HepG2 (cell line): Measurements from ENCODE around the gene ADAM8. TPM values are rescaled to one million over a fixed set of nuclear protein-coding genes. Genes with fewer than 3 reads are reported as not detected.

ENCODE experiments used
- ATAC-seq: fragments of 200-7000 bp; cut with Tn5 transposase; 3 replicates; pipeline ENCODE4 v1.9.1; 2020; ENCODE audit warnings: mild to moderate bottlenecking, moderate library complexity
- BruUV-seq: library from RNA; stranded (reverse); fragments of 400-500 nt; replicated peaks from 2 replicates; lab custom pipeline; 2021; lab: Mats Ljungman, UMichigan
- CTCF ChIA-PET: fragments of 300-600 bp; formaldehyde crosslinking; extraction: SDS; loops from one replicate; lab custom pipeline; 2021; ENCODE audit warnings: low total read pairs, inconsistent platforms, low intra/inter-chr PET ratio; lab: Yijun Ruan, JAX
- POLR2A ChIA-PET: fragments of 350-600 bp; sonication (Branson Sonifier 250); formaldehyde crosslinking; loops from one replicate; lab custom pipeline; 2020; ENCODE audit warnings: antibody characterized with exemption, inconsistent platforms; lab: Yijun Ruan, JAX
- DNase-seq: peaks from one replicate; pipeline ENCODE4 v3.0.0-alpha.2; 2015; ENCODE audit warnings: low spot score
- FAIRE-seq: peaks from 3 replicates; lab custom pipeline; 2011; peaks lifted over from hg19 to GRCh38; lab: Jason Lieb, UNC
- H2AFZ ChIP-seq: one replicate; pipeline ENCODE4 v1.6.1; 2011; ENCODE audit warnings: low read length, inconsistent platforms
- H3K27ac ChIP-seq: fragments of 300-600 bp; 3 replicates; pipeline ENCODE4 v1.8.0; 2011; ENCODE audit warnings: mixed run types, mild to moderate bottlenecking, mixed read lengths, low read length, inconsistent platforms; ENCODE audit not compliant: insufficient read depth; ENCODE audit errors: extremely low read length
- H3K27me3 ChIP-seq, 2 experiments: fragments of 200-600 bp in 1 of 2; 2 replicates in 1 of 2; 3 replicates in 1 of 2; pipeline versions ENCODE4 v1.6.0 to v1.8.0; 2011; ENCODE audit warnings: low read length in 2 of 2, mild to moderate bottlenecking in 2 of 2, moderate library complexity in 2 of 2, inconsistent platforms in 1 of 2; ENCODE audit not compliant: insufficient read depth in 2 of 2, control insufficient read depth in 1 of 2
- H3K36me3 ChIP-seq, 2 experiments: fragments of 200-600 bp in 1 of 2; replicated peaks in 1 of 2; 2 replicates in 1 of 2; 3 replicates in 1 of 2; pipeline versions ENCODE4 v1.5.1 to v1.8.0; 2011; ENCODE audit warnings: low read length in 2 of 2, inconsistent platforms in 1 of 2; ENCODE audit not compliant: insufficient read depth in 2 of 2, control insufficient read depth in 1 of 2
- H3K4me1 ChIP-seq: 2 replicates; pipeline ENCODE4 v1.5.1; 2012; ENCODE audit warnings: low read length, inconsistent platforms; ENCODE audit not compliant: insufficient read depth
- H3K4me2 ChIP-seq: 2 replicates; pipeline ENCODE4 v1.6.0; 2011; ENCODE audit warnings: low read depth, low read length, inconsistent platforms
- H3K4me3 ChIP-seq, 3 experiments: fragments of 200-600 bp in 1 of 3; sonication (generic), shearing (Covaris generic) in 1 of 3; replicated peaks in 1 of 3; 2 replicates each; pipeline ENCODE4 v1.5.1; 2011 to 2016; ENCODE audit warnings: low read length in 3 of 3, inconsistent platforms in 2 of 3, low read depth in 2 of 3, mild to moderate bottlenecking in 2 of 3, control low read depth in 1 of 3, mixed read lengths in 1 of 3; ENCODE audit not compliant: insufficient read depth in 1 of 3
- H3K79me2 ChIP-seq: one replicate; pipeline ENCODE4 v1.6.1; 2011; ENCODE audit warnings: low read length, inconsistent platforms; ENCODE audit not compliant: insufficient read depth
- H3K9ac ChIP-seq: 2 replicates; pipeline ENCODE4 v1.6.0; 2011; ENCODE audit warnings: mild to moderate bottlenecking, low read depth, low read length, inconsistent platforms; ENCODE audit not compliant: insufficient read depth
- H3K9me3 ChIP-seq: 2 replicates; pipeline ENCODE4 v1.5.1; 2012; ENCODE audit warnings: mild to moderate bottlenecking, low read length
- H4K20me1 ChIP-seq: 2 replicates; pipeline ENCODE4 v1.6.0; 2011; ENCODE audit warnings: inconsistent platforms, mild to moderate bottlenecking, low read length, moderate library complexity; ENCODE audit not compliant: insufficient read depth
- ATM ChIP-seq: fragments of 450-650 bp; IDR thresholded peaks from 2 replicates; pipeline ENCODE4 v1.7.1; 2017; ENCODE audit warnings: mild to moderate bottlenecking, borderline replicate concordance
- DNMT3B ChIP-seq: conservative IDR thresholded peaks from 2 replicates; pipeline ENCODE4 v1.6.1; 2016; ENCODE audit warnings: missing biosample characterization, control low read depth
- ESRRA ChIP-seq: sonication (generic); formaldehyde crosslinking; IDR thresholded peaks from 2 replicates; pipeline ENCODE4 v1.5.1; 2020; ENCODE audit warnings: mild to moderate bottlenecking, low read depth, missing genetic modification reagents
- GZF1 ChIP-seq: sonication (generic); formaldehyde crosslinking; IDR thresholded peaks from 2 replicates; pipeline ENCODE4 v1.5.1; 2020; ENCODE audit warnings: mild to moderate bottlenecking, missing genetic modification reagents
- HNRNPUL1 ChIP-seq: fragments of 200-400 bp; formaldehyde crosslinking; IDR thresholded peaks from 2 replicates; pipeline ENCODE4 v1.6.1; 2017; ENCODE audit warnings: low read depth, mild to moderate bottlenecking, low read length, moderate library complexity
- NR2F1 ChIP-seq, 2 experiments: fragments of 450-650 bp in 1 of 2; formaldehyde crosslinking in 1 of 2; IDR thresholded peaks; 2 replicates each; pipeline versions ENCODE4 v1.5.0 to v1.6.1; 2016 to 2020; ENCODE audit warnings: mild to moderate bottlenecking in 1 of 2, missing compliant biosample characterization in 1 of 2, missing genetic modification reagents in 1 of 2, moderate library complexity in 1 of 2
- NR3C1 ChIP-seq: sonication (generic); formaldehyde crosslinking; IDR thresholded peaks from 2 replicates; pipeline ENCODE4 v1.4.0; 2020; ENCODE audit warnings: missing genetic modification reagents
- ZNF33A ChIP-seq: sonication (generic); formaldehyde crosslinking; IDR thresholded peaks from 2 replicates; pipeline ENCODE4 v1.5.1; 2020; ENCODE audit warnings: missing genetic modification reagents, mild to moderate bottlenecking, moderate library complexity, borderline replicate concordance
- ZNF441 ChIP-seq: sonication (generic); formaldehyde crosslinking; IDR thresholded peaks from 2 replicates; pipeline ENCODE4 v1.7.0; 2021; ENCODE audit warnings: missing genetic modification reagents, borderline replicate concordance
- ZNF512B ChIP-seq: sonication (generic); formaldehyde crosslinking; IDR thresholded peaks from 2 replicates; pipeline ENCODE4 v1.5.1; 2020; ENCODE audit warnings: missing genetic modification reagents, mild to moderate bottlenecking, borderline replicate concordance
- ZNF550 ChIP-seq: sonication (generic); formaldehyde crosslinking; IDR thresholded peaks from 2 replicates; pipeline ENCODE4 v1.4.0; 2020; ENCODE audit warnings: mild to moderate bottlenecking, missing genetic modification reagents, borderline replicate concordance
- ZNF782 ChIP-seq: sonication (generic); formaldehyde crosslinking; IDR thresholded peaks from 2 replicates; pipeline ENCODE4 v1.4.0; 2020; ENCODE audit warnings: missing genetic modification reagents, mild to moderate bottlenecking, borderline replicate concordance
- ZSCAN12 ChIP-seq: sonication (generic); formaldehyde crosslinking; IDR thresholded peaks from 2 replicates; pipeline ENCODE4 v1.9.0; 2021; ENCODE audit warnings: mild to moderate bottlenecking, missing genetic modification reagents
- WGBS: methylation state at CpG from one replicate; pipeline ENCODE4 v1.1.6; 2017; ENCODE audit warnings: low lambda C conversion rate; 5-methylcytosine and 5-hydroxymethylcytosine counted together
- in situ Hi-C: cut with HindIII; loops from 2 replicates; pipeline ENCODE4 v1.10.0; 2017; ENCODE audit warnings: low pct_unique_long_range_greater_than_20kb; ENCODE audit not compliant: extremely low pct_ligation_motif_present
- intact Hi-C: fragments of 100-400 bp; cut with micrococcal nuclease; formaldehyde crosslinking; loops from one replicate; pipeline ENCODE4 v1.10.0; 2022; ENCODE audit not compliant: unreplicated experiment
- polyA plus RNA-seq, 8 experiments: library from polyadenylated mRNA; depleted of rRNA in 3 of 8; stranded (reverse) in 7 of 8; unstranded in 1 of 8; fragments of >200 nt; fragmentation: Illumina TruSeq in 4 of 8; extraction: Trizol in 4 of 8; gene quantifications; 2 replicates each; pipeline versions ENCODE4 v1.2.1 to v1.2.3, GENCODE V29; 2011 to 2016; ENCODE audit warnings: low read depth in 4 of 8, missing spikeins in 1 of 8, mixed read lengths in 1 of 8; ENCODE audit not compliant: insufficient read depth in 1 of 8
- total RNA-seq, 5 experiments: library from RNA; depleted of rRNA; stranded (reverse); fragments of >200 nt; fragmentation: Illumina TruSeq; extraction: Trizol; gene quantifications; 2 replicates each; pipeline ENCODE4 v1.2.3, GENCODE V29; 2016; ENCODE audit warnings: low read depth in 1 of 5
- TF ChIP-seq, protein P1 (sequence below): IDR thresholded peaks from 2 replicates; pipeline ENCODE4 v1.4.0; 2020; ENCODE audit warnings: mild to moderate bottlenecking, missing genetic modification reagents

ADAM8 gene
- total and polyA plus RNA-seq, 2 of the 13 experiments (the other 11 are each of a cell fraction or from before 2014, with no cell fraction given), result 0.24 to 0.93 TPM

GRCh38 chr10:133251388-133252222 is 25.1 kb downstream of the ADAM8 start (continued):
- no peak for TF ChIP-seq ZNF550 (CRISPR knock-in tag)
- no peak for TF ChIP-seq DNMT3B
- no peak for TF ChIP-seq ESRRA (CRISPR knock-in tag)

DNA sequence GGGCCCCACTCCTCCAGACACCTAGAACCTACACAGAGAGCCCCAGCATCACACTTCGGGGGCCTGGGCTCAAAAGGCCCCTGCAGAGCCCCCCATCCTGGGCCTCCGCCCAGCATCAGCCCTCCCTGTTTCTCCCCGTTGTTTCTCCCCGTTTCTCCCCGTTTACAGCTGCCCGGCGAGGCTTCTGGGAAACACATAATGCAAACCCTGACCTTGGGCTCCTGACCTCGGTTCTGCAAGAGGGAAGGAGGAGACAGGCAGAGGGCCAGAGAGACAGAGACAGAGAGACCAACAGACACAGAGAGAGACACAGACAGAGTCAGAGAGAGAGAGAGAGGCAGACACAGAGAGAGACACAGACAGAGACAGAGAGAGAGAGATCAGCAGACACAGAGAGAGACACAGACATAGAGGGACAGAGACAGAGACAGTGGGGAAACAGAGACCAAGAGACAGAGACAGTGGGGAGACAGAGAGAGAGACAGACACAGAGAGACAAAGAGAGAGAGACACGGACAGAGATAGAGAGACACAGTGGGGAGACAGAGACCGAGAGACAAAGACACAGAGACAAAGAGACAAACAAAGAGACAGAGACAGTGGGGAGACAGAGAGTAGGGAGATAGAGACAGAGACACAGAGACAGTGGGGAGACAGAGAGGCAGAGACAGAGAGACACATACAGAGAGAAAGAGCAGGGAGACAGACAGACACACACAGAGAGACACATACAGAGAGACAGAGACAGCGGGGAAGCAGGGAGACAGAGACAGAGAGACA is 26.5 kb downstream of the ADAM8 start:
- no peaks in the 10 kb centered on the region for H3K36me3 ChIP-seq
- POLR2A ChIA-PET, result no interaction called here
- no peaks in the 10 kb centered on the region for H4K20me1 ChIP-seq
- FAIRE-seq, result no peak
- in situ Hi-C loops (no loop called here), intact Hi-C loops (no loop called here)
- H3K79me2 ChIP-seq, result no peaks in the 10 kb centered on the region
- peaks cover 30% of the 10 kb centered on the region for H3K4me1 ChIP-seq
- CTCF ChIA-PET, result no interaction called here
- no peaks in the 10 kb centered on the region for H3K9me3 ChIP-seq
- peaks cover 24 to 72% of the 10 kb centered on the region in 2 experiments for H3K27me3 ChIP-seq
- no peak overlapping the region for H3K27ac ChIP-seq
- no peak for ATAC-seq
- no peak for DNase-seq
- WGBS, result 9% methylated on average over 11 of the region's 11 CpGs
- H3K4me3 ChIP-seq, result no peak overlapping the region
- no peak overlapping the region for H3K9ac ChIP-seq
- no peak overlapping the region for H3K4me2 ChIP-seq
- H2AFZ ChIP-seq, result no peak overlapping the region
- no TSS peak for BruUV-seq
- TF ChIP-seq ZNF512B (CRISPR knock-in tag) (no peak), ZNF33A (CRISPR knock-in tag) (no peak), ZNF782 (CRISPR knock-in tag) (no peak), ATM (peak; percentile 43; the same call in 1 of the 2 replicates), GZF1 (no peak), ZNF441 (CRISPR knock-in tag) (no peak), ZSCAN12 (CRISPR knock-in tag) (no peak), HNRNPUL1 (no peak), NR3C1 (CRISPR knock-in tag) (no peak), NR2F1 (CRISPR knock-in tag; IDR thresholded peaks at IDR 0.05) (0 out of 4 replicates have a peak, but pooled peaks of 1 of the 2 experiments have one; percentile 19)
- TF ChIP-seq, protein P1, sequence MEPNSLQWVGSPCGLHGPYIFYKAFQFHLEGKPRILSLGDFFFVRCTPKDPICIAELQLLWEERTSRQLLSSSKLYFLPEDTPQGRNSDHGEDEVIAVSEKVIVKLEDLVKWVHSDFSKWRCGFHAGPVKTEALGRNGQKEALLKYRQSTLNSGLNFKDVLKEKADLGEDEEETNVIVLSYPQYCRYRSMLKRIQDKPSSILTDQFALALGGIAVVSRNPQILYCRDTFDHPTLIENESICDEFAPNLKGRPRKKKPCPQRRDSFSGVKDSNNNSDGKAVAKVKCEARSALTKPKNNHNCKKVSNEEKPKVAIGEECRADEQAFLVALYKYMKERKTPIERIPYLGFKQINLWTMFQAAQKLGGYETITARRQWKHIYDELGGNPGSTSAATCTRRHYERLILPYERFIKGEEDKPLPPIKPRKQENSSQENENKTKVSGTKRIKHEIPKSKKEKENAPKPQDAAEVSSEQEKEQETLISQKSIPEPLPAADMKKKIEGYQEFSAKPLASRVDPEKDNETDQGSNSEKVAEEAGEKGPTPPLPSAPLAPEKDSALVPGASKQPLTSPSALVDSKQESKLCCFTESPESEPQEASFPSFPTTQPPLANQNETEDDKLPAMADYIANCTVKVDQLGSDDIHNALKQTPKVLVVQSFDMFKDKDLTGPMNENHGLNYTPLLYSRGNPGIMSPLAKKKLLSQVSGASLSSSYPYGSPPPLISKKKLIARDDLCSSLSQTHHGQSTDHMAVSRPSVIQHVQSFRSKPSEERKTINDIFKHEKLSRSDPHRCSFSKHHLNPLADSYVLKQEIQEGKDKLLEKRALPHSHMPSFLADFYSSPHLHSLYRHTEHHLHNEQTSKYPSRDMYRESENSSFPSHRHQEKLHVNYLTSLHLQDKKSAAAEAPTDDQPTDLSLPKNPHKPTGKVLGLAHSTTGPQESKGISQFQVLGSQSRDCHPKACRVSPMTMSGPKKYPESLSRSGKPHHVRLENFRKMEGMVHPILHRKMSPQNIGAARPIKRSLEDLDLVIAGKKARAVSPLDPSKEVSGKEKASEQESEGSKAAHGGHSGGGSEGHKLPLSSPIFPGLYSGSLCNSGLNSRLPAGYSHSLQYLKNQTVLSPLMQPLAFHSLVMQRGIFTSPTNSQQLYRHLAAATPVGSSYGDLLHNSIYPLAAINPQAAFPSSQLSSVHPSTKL (CRISPR knock-in tag), result no peak
